Endothelial cell (in vitro differentiated cells): ENCODE data around the gene ZFP1. TPM values are rescaled to one million over a fixed set of nuclear protein-coding genes. Genes with fewer than 3 reads are reported as not detected.
"Not testable (repeated sequence)": the region's sequence is repeated elsewhere in the genome, so short reads cannot be mapped to it uniquely, and the experiment has no call there.

Source experiments
- DNase-seq: peaks from one replicate; pipeline ENCODE4 v3.0.0; 2021; ENCODE audit warnings: low spot score
- H3K27ac Mint-ChIP-seq: one replicate; pipeline ENCODE4 v1.8.0; 2021; ENCODE audit warnings: mixed read lengths, inconsistent platforms; ENCODE audit not compliant: unreplicated experiment
- H3K27me3 Mint-ChIP-seq: one replicate; pipeline ENCODE4 v1.8.0; 2021; ENCODE audit warnings: mild to moderate bottlenecking, moderate library complexity, mixed read lengths, inconsistent platforms; ENCODE audit not compliant: unreplicated experiment
- H3K36me3 Mint-ChIP-seq: one replicate; pipeline ENCODE4 v1.8.0; 2021; ENCODE audit warnings: mild to moderate bottlenecking, low read depth, mixed read lengths, inconsistent platforms; ENCODE audit not compliant: unreplicated experiment
- H3K4me1 Mint-ChIP-seq: one replicate; pipeline ENCODE4 v1.8.0; 2021; ENCODE audit warnings: mild to moderate bottlenecking, mixed read lengths, inconsistent platforms; ENCODE audit not compliant: unreplicated experiment
- H3K4me3 Mint-ChIP-seq: one replicate; pipeline ENCODE4 v1.8.0; 2021; ENCODE audit warnings: mild to moderate bottlenecking, mixed read lengths, inconsistent platforms; ENCODE audit not compliant: unreplicated experiment
- H3K9me3 Mint-ChIP-seq: one replicate; pipeline ENCODE4 v1.8.0; 2021; ENCODE audit warnings: mixed read lengths, inconsistent platforms; ENCODE audit not compliant: unreplicated experiment
- CTCF ChIP-seq: fragments of 200-600 bp; sonication (generic); IDR thresholded peaks from one replicate; pipeline ENCODE4 v1.5.0; 2021; ENCODE audit warnings: antibody characterized with exemption; ENCODE audit not compliant: unreplicated experiment
- total RNA-seq: library from RNA; stranded (reverse); fragmentation: NEBNext Ultra II Directional; extraction: Animal tissue kit (Norgen Biotek cat#: 25700); gene quantifications from one replicate; pipeline ENCODE4 v1.2.1, GENCODE V29; 2021; ENCODE audit not compliant: unreplicated experiment

The ZFP1 gene
- total RNA-seq, 1 donor from 2014 or later, result 12.0 TPM

DNA sequence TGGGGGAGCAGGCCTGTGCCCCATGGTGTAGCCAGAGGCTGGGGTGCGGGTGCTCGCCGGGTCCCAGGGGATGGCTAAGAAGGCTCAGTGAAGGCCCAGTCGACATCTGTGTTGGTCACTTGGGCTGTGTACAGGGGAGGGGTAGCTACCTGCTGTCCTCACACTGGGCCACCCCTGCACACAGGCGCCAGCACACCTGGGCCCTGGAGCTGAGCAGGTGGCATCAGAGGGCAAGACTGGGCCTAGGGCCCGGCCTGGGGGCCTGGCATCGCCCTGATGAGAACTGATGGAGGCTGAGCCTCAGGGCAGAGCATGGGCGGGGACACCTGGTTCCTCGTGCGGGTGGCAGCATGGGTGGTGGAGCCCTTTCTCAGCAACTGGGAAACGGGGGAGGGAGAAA is 59.5 kb downstream of the ZFP1 start:
- H3K9me3 Mint-ChIP-seq, result no peaks in the 10 kb centered on the region
- no peak for DNase-seq
- TF ChIP-seq CTCF, result no peak
- H3K27ac Mint-ChIP-seq, result no peak overlapping the region
- H3K4me1 Mint-ChIP-seq, result no peaks in the 10 kb centered on the region
- H3K36me3 Mint-ChIP-seq, result no peaks in the 10 kb centered on the region
- H3K4me3 Mint-ChIP-seq, result no peak overlapping the region
- H3K27me3 Mint-ChIP-seq, result peaks cover 11% of the 10 kb centered on the region

GRCh38 chr16:75208242-75208825 is 60.0 kb downstream of the ZFP1 start:
- Mint-ChIP-seq H3K36me3 (no peaks in the 10 kb centered on the region), H3K27me3 (peaks cover 9% of the 10 kb centered on the region), H3K4me1 (no peaks in the 10 kb centered on the region), H3K4me3 (no peak overlapping the region), H3K9me3 (no peaks in the 10 kb centered on the region), H3K27ac (no peak overlapping the region)
- DNase-seq, result no peak
- no peak for TF ChIP-seq CTCF

DNA sequence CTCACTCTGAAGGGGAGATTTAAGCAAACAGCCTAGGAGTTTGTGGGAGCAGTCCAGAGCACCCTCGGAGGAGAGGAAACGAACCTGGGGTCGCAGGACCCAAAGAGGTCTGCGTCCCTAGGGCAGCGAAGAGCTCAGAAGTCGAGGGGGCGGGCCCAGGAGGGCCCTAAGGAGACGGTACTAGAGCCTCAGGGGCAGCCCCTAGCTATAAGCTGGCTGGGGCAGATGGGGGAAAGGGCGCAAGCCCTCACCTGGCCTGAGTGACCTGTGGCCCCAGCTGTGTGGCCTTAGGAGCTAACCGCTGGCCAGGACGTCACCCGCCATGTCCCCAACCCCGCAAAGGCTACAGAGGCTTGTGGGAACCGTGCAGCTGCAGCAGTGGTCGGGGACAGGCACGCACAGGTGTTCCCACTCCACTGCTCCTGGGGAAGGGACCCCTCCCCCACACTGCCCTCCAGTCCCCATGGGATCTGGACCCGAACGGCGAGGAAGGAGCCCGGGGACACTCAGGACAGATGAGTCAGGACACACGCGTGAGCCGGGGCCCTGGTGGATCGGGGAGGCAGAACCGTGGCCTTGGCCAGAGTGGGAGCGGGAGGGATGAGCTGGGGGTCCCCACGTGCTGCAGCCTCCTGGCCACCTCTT is 60.7 kb downstream of the ZFP1 start:
- no peak for TF ChIP-seq CTCF
- Mint-ChIP-seq H3K4me1 (no peaks in the 10 kb centered on the region), H3K27ac (no peak overlapping the region), H3K9me3 (no peaks in the 10 kb centered on the region), H3K27me3 (peaks cover 7% of the 10 kb centered on the region), H3K4me3 (no peak overlapping the region), H3K36me3 (no peaks in the 10 kb centered on the region)
- no peak for DNase-seq

DNA sequence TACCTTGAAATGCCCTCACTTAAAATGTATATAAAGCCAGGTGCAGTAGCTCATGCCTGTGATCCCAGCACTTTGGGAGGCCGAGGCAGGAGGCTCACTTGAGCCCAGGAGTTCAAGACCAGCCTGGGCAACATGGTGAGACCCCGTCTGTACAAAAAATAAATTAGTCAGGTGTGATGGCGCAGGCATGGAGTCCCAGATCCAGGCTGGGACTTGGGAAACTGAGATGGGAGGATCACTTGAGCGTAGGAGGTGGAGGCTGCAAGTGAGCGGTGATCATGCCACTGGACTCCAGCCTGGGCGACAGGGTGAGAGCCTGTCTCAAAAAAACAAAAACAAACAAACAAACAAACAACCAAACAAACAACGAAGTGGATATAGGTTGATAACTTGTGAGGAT is 61.2 kb downstream of the ZFP1 start:
- not testable (repeated sequence) for H3K27me3 Mint-ChIP-seq, H3K9me3 Mint-ChIP-seq, H3K4me3 Mint-ChIP-seq, H3K4me1 Mint-ChIP-seq, H3K27ac Mint-ChIP-seq, H3K36me3 Mint-ChIP-seq, DNase-seq

GRCh38 chr16:75209944-75210343 is 61.6 kb downstream of the ZFP1 start:
- no peak for TF ChIP-seq CTCF
- peaks cover 7% of the 10 kb centered on the region for H3K27me3 Mint-ChIP-seq
- H3K9me3 Mint-ChIP-seq, result no peaks in the 10 kb centered on the region
- no peak overlapping the region for H3K27ac Mint-ChIP-seq
- H3K4me3 Mint-ChIP-seq, result no peak overlapping the region
- H3K4me1 Mint-ChIP-seq, result no peaks in the 10 kb centered on the region
- no peaks in the 10 kb centered on the region for H3K36me3 Mint-ChIP-seq
- no peak for DNase-seq

DNA sequence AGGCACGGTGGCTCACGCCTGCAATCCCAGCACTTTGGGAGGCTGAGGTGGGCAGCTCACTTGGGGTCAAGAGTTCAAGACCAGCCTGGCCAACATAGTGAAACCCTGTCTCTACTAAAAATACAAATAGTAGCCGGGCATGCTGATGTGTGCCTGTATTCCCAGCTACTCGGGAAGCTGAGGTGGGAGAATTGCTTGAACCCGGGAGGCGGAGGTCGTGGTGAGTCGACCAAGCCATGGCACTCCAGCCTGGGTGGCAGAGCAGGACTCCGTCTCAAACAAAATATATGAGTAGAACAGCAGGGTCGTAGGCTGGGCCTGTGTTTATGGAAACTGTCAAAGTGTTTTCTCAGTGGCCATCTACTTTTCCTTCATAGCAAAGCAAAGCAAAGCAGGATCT is 63.0 kb downstream of the ZFP1 start:
- DNase-seq, H3K9me3 Mint-ChIP-seq, H3K4me3 Mint-ChIP-seq, H3K27ac Mint-ChIP-seq, H3K4me1 Mint-ChIP-seq, H3K36me3 Mint-ChIP-seq, H3K27me3 Mint-ChIP-seq: not testable (repeated sequence)
